Glutamatergic neuron (in vitro differentiated cells): Measurements from ENCODE around the gene CBLB. TPM values are rescaled to one million over a fixed set of nuclear protein-coding genes. Genes with fewer than 3 reads are reported as not detected.

Source experiments
- DNase-seq: peaks from one replicate; pipeline ENCODE4 v3.0.0; 2022
- H3K27ac Mint-ChIP-seq: one replicate; pipeline ENCODE4 v1.8.0; 2020; ENCODE audit warnings: mild to moderate bottlenecking, mixed read lengths, inconsistent platforms; ENCODE audit not compliant: unreplicated experiment
- H3K27me3 Mint-ChIP-seq: one replicate; pipeline ENCODE4 v1.8.0; 2020; ENCODE audit warnings: mild to moderate bottlenecking, moderate library complexity, mixed read lengths, inconsistent platforms; ENCODE audit not compliant: unreplicated experiment
- H3K36me3 Mint-ChIP-seq: one replicate; pipeline ENCODE4 v1.8.0; 2020; ENCODE audit warnings: mild to moderate bottlenecking, mixed read lengths, inconsistent platforms; ENCODE audit not compliant: unreplicated experiment
- H3K4me1 Mint-ChIP-seq: one replicate; pipeline ENCODE4 v1.8.0; 2020; ENCODE audit warnings: mild to moderate bottlenecking, low read depth, mixed read lengths, inconsistent platforms; ENCODE audit not compliant: unreplicated experiment
- H3K4me3 Mint-ChIP-seq: one replicate; pipeline ENCODE4 v1.8.0; 2020; ENCODE audit warnings: mild to moderate bottlenecking, mixed read lengths, inconsistent platforms; ENCODE audit not compliant: unreplicated experiment
- H3K9me3 Mint-ChIP-seq: one replicate; pipeline ENCODE4 v1.8.0; 2020; ENCODE audit warnings: mild to moderate bottlenecking, moderate library complexity, mixed read lengths, inconsistent platforms; ENCODE audit not compliant: unreplicated experiment
- CTCF ChIP-seq: fragments of 200-600 bp; sonication (generic); IDR thresholded peaks from one replicate; pipeline ENCODE4 v1.5.0; 2021; ENCODE audit not compliant: partially characterized antibody, unreplicated experiment
- total RNA-seq: library from RNA; stranded (reverse); fragmentation: NEBNext Ultra II Directional; extraction: Animal tissue kit (Norgen Biotek cat#: 25700); gene quantifications from one replicate; pipeline ENCODE4 v1.2.1, GENCODE V29; 2021; ENCODE audit not compliant: unreplicated experiment

Gene CBLB
- total RNA-seq, 1 donor from 2014 or later = 269 TPM

- H3K27me3 Mint-ChIP-seq = no peaks in the 10 kb centered on the region
- no peaks in the 10 kb centered on the region for H3K36me3 Mint-ChIP-seq
- no peak for DNase-seq
- TF ChIP-seq CTCF = no peak
- H3K9me3 Mint-ChIP-seq = no peaks in the 10 kb centered on the region
- H3K4me3 Mint-ChIP-seq = no peak overlapping the region
- H3K27ac Mint-ChIP-seq = no peak overlapping the region
- H3K4me1 Mint-ChIP-seq = no peaks in the 10 kb centered on the region
These were observed 242.1 kb downstream of the CBLB start for GRCh38 chr3:105626739-105627138.

GRCh38 chr3:105622169-105622568 lies 246.6 kb downstream of the CBLB start:
- Mint-ChIP-seq H3K9me3 (no peaks in the 10 kb centered on the region), H3K36me3 (no peaks in the 10 kb centered on the region), H3K27ac (no peak overlapping the region), H3K4me1 (no peaks in the 10 kb centered on the region), H3K4me3 (no peak overlapping the region), H3K27me3 (no peaks in the 10 kb centered on the region)
- no peak for DNase-seq
- no peak for TF ChIP-seq CTCF

- Mint-ChIP-seq H3K36me3 (no peaks in the 10 kb centered on the region), H3K4me3 (no peak overlapping the region), H3K9me3 (no peaks in the 10 kb centered on the region), H3K27me3 (no peaks in the 10 kb centered on the region), H3K4me1 (peaks cover 8% of the 10 kb centered on the region), H3K27ac (no peak overlapping the region)
- DNase-seq = no peak
- TF ChIP-seq CTCF = no peak
These were observed 248.6 kb downstream of the CBLB start for GRCh38 chr3:105620236-105620635.

- peaks cover 8% of the 10 kb centered on the region for H3K4me1 Mint-ChIP-seq
- H3K27me3 Mint-ChIP-seq = no peaks in the 10 kb centered on the region
- no peak overlapping the region for H3K4me3 Mint-ChIP-seq
These were observed 249.2 kb downstream of the CBLB start for GRCh38 chr3:105619651-105620050.

GRCh38 chr3:105618556-105618955 lies 250.3 kb downstream of the CBLB start:
- Mint-ChIP-seq H3K27me3 (no peaks in the 10 kb centered on the region), H3K9me3 (no peaks in the 10 kb centered on the region), H3K4me3 (no peak overlapping the region), H3K4me1 (peaks cover 8% of the 10 kb centered on the region), H3K27ac (no peak overlapping the region), H3K36me3 (no peaks in the 10 kb centered on the region)
- no peak for DNase-seq
- TF ChIP-seq CTCF = no peak

More at GRCh38 chr3:105619651-105620050, 249.2 kb downstream of the CBLB start:
- TF ChIP-seq CTCF = no peak
- H3K27ac Mint-ChIP-seq = no peak overlapping the region
- H3K9me3 Mint-ChIP-seq = no peaks in the 10 kb centered on the region
- no peaks in the 10 kb centered on the region for H3K36me3 Mint-ChIP-seq
- DNase-seq = no peak
